Left lobe of liver (tissue), 2 donors: ENCODE measurements around the gene DISP3. TPM values are rescaled to one million over a fixed set of nuclear protein-coding genes. Genes with fewer than 3 reads are reported as not detected.

ENCODE experiments used
- ATAC-seq: fragments of 200-7000 bp; cut with Tn5 transposase; one replicate; pipeline ENCODE4 v1.9.1; 2020; ENCODE audit warnings: mild to moderate bottlenecking, moderate library complexity
- DNase-seq: peaks from one replicate; pipeline ENCODE4 v3.0.0-alpha.2; 2020; ENCODE audit warnings: low spot score
- total RNA-seq: library from RNA; stranded (reverse); gene quantifications from one replicate; pipeline ENCODE4 v1.2.1, GENCODE V29; 2021
- donor health status: DM: no; HTN: no; CAD: no; lungs with moderate emphysema.
- donor health status: DM: no; HTN: yes; CAD: no.

The DISP3 gene
- total RNA-seq, 1 donor from 2014 or later: not detected

- no peak for DNase-seq
Observed at GRCh38 chr1:11525516-11525915, 46.6 kb downstream of the DISP3 start.

GRCh38 chr1:11526071-11526895 is 47.3 kb downstream of the DISP3 start:
- DNase-seq (no peak), ATAC-seq (no peak)

More at GRCh38 chr1:11525516-11525915, 46.6 kb downstream of the DISP3 start:
- no peak for ATAC-seq

GRCh38 chr1:11527541-11528452 is 48.8 kb downstream of the DISP3 start:
- DNase-seq: no peak
- ATAC-seq: no peak

GRCh38 chr1:11528611-11529261 is 49.8 kb downstream of the DISP3 start:
- ATAC-seq (no peak), DNase-seq (no peak)

GRCh38 chr1:11529330-11529729 is 50.4 kb downstream of the DISP3 start:
- DNase-seq (no peak), ATAC-seq (no peak)

GRCh38 chr1:11529763-11530730 is 51.1 kb downstream of the DISP3 start:
- ATAC-seq: no peak
- DNase-seq: no peak

- ATAC-seq (no peak), DNase-seq (no peak)
Observed at GRCh38 chr1:11530731-11531311, 51.9 kb downstream of the DISP3 start.

- ATAC-seq: no peak
- DNase-seq: no peak
Observed at GRCh38 chr1:11531314-11531870, 52.4 kb downstream of the DISP3 start.

GRCh38 chr1:11531943-11532342 is 53.0 kb downstream of the DISP3 start:
- ATAC-seq (no peak), DNase-seq (no peak)

GRCh38 chr1:11533790-11534787 is 55.1 kb downstream of the DISP3 start:
- no peak for DNase-seq
- no peak for ATAC-seq

GRCh38 chr1:11534846-11535245 is 55.9 kb downstream of the DISP3 start:
- no peak for ATAC-seq
- no peak for DNase-seq

- ATAC-seq (no peak), DNase-seq (no peak)
Observed at GRCh38 chr1:11535316-11535715, 56.4 kb downstream of the DISP3 start.

- DNase-seq: no peak
- ATAC-seq: no peak
Observed at GRCh38 chr1:11535761-11536572, 57.0 kb downstream of the DISP3 start.

- DNase-seq (no peak), ATAC-seq (no peak)
Observed at GRCh38 chr1:11536573-11537379, 57.8 kb downstream of the DISP3 start.

- ATAC-seq (no peak), DNase-seq (no peak)
Observed at GRCh38 chr1:11537380-11537764, 58.4 kb downstream of the DISP3 start.

- ATAC-seq (no peak), DNase-seq (no peak)
Observed at GRCh38 chr1:11537854-11538591, 59.1 kb downstream of the DISP3 start.
